OCI-LY1 (cell line): ENCODE data around the gene FAM185A.
"Not testable (repeated sequence)": the region's sequence is repeated elsewhere in the genome, so short reads cannot be mapped to it uniquely, and the experiment has no call there.

ENCODE experiments used
- EZH2 ChIP-seq: fragments of 200-600 bp; sonication (generic), shearing (Covaris generic); IDR thresholded peaks from 2 replicates; pipeline ENCODE4 v1.8.0; 2017; ENCODE audit warnings: borderline replicate concordance, mixed run types, mild to moderate bottlenecking, antibody characterized with exemption, low read length, moderate library complexity, mixed read lengths
- TF ChIP-seq, protein P1 (sequence below): fragments of 200-600 bp; sonication (generic), shearing (Covaris generic); IDR thresholded peaks from 2 replicates; pipeline ENCODE4 v1.5.1; 2017; ENCODE audit warnings: mild to moderate bottlenecking, antibody characterized with exemption, low read length, moderate library complexity, mixed read lengths

GRCh38 chr7:102778663-102779062 is 29.9 kb downstream of the FAM185A start:
- TF ChIP-seq EZH2, result not testable (repeated sequence)
- TF ChIP-seq, protein P1, sequence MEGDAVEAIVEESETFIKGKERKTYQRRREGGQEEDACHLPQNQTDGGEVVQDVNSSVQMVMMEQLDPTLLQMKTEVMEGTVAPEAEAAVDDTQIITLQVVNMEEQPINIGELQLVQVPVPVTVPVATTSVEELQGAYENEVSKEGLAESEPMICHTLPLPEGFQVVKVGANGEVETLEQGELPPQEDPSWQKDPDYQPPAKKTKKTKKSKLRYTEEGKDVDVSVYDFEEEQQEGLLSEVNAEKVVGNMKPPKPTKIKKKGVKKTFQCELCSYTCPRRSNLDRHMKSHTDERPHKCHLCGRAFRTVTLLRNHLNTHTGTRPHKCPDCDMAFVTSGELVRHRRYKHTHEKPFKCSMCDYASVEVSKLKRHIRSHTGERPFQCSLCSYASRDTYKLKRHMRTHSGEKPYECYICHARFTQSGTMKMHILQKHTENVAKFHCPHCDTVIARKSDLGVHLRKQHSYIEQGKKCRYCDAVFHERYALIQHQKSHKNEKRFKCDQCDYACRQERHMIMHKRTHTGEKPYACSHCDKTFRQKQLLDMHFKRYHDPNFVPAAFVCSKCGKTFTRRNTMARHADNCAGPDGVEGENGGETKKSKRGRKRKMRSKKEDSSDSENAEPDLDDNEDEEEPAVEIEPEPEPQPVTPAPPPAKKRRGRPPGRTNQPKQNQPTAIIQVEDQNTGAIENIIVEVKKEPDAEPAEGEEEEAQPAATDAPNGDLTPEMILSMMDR, result not testable (repeated sequence)
